Stimulated activated CD8-positive, alpha-beta memory T cell treated with anti-CD3 and anti-CD28 coated beads, Interleukin-7, amount 100 ng/mL, for 24 hours (primary cell): ENCODE results near the gene FAM76B.

ENCODE experiments used
- DNase-seq: peaks from one replicate; pipeline ENCODE4 v3.0.0-alpha.2; 2020; ENCODE audit warnings: low read depth

The FAM76B gene

DNA sequence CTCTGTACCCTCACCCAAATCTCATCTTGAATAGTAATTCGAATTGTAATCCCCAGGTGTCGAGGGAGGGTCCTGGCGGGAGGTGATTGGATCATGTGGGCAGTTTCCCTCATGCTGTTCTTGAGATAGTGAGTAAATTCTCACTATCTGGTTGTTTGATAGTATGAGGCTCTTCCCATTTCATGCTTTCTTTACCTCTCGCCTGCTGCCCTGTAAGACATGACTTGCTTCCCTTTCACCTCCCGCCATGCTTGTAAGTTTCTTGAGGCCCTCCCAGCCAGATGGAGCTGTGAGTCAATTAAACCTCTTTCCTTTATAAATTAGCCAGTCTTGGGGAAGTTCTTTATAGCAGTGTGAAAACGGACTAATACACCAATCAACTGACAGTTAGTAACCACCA lies 60.1 kb downstream of the FAM76B start:
- no peak for DNase-seq

DNA sequence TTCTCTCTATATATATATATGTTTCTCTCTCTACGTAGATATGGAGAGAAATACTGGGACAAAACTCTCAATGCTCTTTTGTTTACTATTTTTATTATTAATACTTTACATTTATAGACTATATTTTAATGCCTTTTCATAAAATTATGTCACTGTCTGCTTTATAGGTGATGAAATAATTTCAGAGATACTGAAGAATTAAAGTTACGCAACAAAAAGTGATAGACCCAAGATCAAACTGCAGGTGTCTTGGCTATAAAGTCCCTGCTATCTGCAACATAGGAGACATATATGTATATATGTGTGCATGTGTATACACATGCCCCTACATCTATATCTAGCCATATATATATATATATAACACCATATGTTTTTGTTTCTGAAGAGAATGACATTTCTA lies 60.8 kb downstream of the FAM76B start:
- no peak for DNase-seq

DNA sequence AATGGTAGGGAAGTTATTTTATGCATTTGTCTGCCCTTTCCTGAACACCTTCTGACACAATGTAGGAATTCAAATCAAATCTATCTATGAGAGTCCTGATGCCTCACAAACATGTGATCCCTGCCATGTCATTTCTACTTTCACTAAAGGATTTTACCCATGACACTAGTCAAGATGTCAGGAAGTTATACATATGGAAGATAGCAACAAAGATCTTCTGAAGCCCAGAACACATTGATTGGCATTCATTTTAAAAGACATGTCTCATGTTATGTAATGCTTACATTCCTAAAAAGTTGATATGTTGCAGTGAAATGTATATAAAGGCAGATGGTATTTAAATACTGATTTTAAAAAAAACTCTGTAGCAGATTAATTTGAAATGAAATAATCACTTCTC lies 61.5 kb downstream of the FAM76B start:
- no peak for DNase-seq

DNA sequence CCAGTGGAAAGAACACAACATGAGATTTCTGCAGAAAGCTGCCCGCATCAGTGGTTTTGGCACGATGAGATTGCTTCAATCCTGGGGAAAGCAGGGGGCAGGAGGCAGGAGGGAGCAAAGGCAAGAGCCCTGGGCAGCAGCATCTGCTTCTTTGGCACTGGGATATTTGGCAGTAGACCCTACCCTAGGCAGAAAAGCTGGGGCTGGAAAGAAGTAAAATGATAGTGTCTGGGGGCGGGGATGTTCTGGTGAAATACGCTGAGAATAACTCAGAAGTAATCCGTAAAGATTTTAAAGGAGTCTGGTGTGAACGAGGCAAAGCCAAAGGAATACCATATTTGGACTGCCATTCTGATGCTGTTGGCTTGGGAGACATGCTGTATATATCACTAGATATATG lies 62.0 kb downstream of the FAM76B start:
- DNase-seq = no peak

DNA sequence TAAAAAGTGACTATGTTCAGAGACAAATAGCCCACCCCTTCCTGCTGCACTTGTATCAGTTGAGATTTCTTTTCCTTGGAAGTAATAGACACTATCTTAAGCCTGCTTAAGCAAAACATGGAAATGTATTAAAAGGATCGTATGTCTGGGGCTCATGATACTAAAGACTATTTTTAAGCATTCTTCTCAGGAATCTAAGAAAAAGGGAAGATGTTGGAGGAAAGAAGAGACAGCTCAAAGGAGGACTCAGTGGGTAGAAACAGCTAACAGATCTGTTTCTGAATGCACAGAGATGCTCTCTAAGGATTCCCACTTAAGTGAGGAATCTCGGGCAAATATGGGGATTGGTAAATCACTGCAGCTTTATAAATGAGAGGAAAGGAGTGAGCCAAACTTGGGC lies 62.5 kb downstream of the FAM76B start:
- DNase-seq = no peak

DNA sequence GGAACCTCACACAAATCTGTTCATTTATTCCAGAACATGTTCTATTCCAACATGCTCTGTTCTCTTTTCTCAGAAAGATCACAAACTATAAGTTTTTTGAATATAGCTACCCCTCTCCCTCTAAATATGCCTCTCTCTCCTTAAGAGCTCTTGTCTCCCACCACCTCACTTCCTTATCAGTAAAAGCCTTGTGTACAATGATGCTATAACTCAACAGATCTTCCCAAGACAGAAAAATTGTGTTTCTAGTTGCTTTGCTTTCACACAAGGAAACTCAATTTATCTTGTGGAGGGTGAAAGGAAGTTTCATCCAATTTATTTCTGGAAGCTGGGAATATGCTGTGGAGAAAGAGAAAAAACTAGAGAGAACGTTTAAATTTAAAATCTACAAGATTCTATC lies 64.4 kb downstream of the FAM76B start:
- DNase-seq = no peak

DNA sequence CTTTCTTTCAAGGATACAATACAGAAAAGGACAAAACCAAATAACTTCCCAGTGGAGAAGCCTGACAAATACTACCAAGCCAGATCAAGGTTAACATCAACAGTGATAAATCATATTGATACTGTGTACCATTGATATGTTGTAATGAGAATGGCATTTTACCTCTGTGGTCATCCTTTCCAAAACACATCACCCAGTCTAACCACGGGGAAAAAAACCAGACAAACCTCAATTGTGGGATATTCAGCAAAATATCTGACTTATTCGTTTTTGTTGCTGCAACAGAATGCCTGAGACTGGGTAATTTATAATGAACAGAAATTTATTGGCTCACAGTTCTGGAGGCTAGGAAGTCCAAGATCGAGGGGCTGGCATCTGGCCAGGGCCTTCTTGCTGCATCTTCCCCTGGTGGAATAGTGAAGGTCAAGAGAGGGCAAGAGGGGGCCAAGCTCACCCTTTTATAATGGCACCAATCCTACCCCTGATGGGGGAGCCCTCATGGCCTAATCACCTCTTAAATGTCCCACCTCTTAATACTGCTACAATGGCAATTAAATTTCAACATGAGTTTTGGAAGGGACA lies 66.1 kb downstream of the FAM76B start:
- DNase-seq = no peak

DNA sequence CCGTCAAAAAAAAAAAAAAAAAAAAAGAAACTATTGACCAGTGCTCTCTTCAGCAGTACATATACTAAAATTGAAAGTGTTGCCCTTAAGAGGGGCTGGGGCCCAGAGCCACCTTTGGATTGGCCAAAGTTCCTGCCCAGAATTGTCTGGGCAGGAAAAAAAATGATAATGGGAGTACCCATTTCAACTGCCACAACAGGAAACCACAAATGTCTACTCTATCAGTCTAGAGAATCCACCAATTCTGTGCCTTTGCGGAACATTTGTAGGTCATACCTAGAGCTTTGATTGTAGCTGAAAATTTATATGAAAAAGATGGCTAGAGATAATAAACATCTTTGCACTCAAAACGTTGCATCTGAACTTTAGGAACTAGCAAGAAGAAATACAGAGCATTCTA lies 69.4 kb downstream of the FAM76B start:
- DNase-seq = no peak
